Nephron progenitor cell (in vitro differentiated cells): ENCODE results near the gene PLCH1.

Source experiments
- DNase-seq: peaks from one replicate; pipeline ENCODE4 v3.0.0; 2021
- H3K27ac Mint-ChIP-seq: 2 replicates; pipeline ENCODE4 v1.8.0; 2021; ENCODE audit warnings: mild to moderate bottlenecking, moderate library complexity, mixed read lengths
- H3K27me3 Mint-ChIP-seq: 2 replicates; pipeline ENCODE4 v1.8.0; 2021; ENCODE audit warnings: mild to moderate bottlenecking, low read depth, mixed read lengths; ENCODE audit not compliant: poor library complexity
- H3K36me3 Mint-ChIP-seq: 2 replicates; pipeline ENCODE4 v1.8.0; 2021; ENCODE audit warnings: low read depth, mixed read lengths
- H3K4me1 Mint-ChIP-seq: 2 replicates; pipeline ENCODE4 v1.8.0; 2021; ENCODE audit warnings: mixed read lengths
- H3K4me3 Mint-ChIP-seq: 2 replicates; pipeline ENCODE4 v1.8.0; 2021; ENCODE audit warnings: mild to moderate bottlenecking, moderate library complexity, mixed read lengths
- H3K9me3 Mint-ChIP-seq: 2 replicates; pipeline ENCODE4 v1.8.0; 2021; ENCODE audit warnings: mild to moderate bottlenecking, moderate library complexity, mixed read lengths
- TF ChIP-seq, protein P1 (sequence below): fragments of 200-600 bp; sonication (generic); IDR thresholded peaks from 2 replicates; pipeline ENCODE4 v1.5.0; 2021; ENCODE audit warnings: antibody characterized with exemption

PLCH1 gene

GRCh38 chr3:155520463-155520862 lies 224.4 kb downstream of the PLCH1 start:
- H3K9me3 Mint-ChIP-seq = peaks cover 5% of the 10 kb centered on the region
- TF ChIP-seq, protein P1, sequence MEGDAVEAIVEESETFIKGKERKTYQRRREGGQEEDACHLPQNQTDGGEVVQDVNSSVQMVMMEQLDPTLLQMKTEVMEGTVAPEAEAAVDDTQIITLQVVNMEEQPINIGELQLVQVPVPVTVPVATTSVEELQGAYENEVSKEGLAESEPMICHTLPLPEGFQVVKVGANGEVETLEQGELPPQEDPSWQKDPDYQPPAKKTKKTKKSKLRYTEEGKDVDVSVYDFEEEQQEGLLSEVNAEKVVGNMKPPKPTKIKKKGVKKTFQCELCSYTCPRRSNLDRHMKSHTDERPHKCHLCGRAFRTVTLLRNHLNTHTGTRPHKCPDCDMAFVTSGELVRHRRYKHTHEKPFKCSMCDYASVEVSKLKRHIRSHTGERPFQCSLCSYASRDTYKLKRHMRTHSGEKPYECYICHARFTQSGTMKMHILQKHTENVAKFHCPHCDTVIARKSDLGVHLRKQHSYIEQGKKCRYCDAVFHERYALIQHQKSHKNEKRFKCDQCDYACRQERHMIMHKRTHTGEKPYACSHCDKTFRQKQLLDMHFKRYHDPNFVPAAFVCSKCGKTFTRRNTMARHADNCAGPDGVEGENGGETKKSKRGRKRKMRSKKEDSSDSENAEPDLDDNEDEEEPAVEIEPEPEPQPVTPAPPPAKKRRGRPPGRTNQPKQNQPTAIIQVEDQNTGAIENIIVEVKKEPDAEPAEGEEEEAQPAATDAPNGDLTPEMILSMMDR = no peak
- no peak overlapping the region for H3K27ac Mint-ChIP-seq
- no peaks in the 10 kb centered on the region for H3K27me3 Mint-ChIP-seq
- H3K4me3 Mint-ChIP-seq = no peak overlapping the region
- H3K36me3 Mint-ChIP-seq = peaks cover 65% of the 10 kb centered on the region
- peaks cover 17% of the 10 kb centered on the region for H3K4me1 Mint-ChIP-seq
- no peak for DNase-seq

DNA sequence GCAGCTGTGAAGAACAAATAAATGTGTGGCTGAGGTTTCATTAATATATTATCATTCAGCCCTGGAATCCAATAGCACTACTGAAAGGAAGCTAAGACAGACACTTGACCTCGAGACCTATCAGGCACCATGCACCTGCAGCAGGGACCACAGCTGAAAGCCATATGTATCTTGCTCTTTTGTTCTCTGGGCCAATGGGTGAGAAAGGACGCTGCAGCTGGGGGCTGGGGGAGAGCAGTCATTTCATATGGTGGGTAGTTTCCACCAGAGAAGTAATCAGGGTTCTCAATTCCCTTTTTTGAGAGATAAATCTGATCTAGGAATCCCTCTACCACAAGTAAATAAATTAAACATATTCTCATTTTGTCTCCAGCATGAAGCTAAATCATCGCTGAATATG lies 225.8 kb downstream of the PLCH1 start:
- Mint-ChIP-seq H3K4me3 (no peak overlapping the region), H3K36me3 (peaks cover 64% of the 10 kb centered on the region), H3K9me3 (peaks cover 5% of the 10 kb centered on the region), H3K4me1 (peaks cover 17% of the 10 kb centered on the region), H3K27ac (no peak overlapping the region), H3K27me3 (no peaks in the 10 kb centered on the region)
- DNase-seq = no peak
- TF ChIP-seq, protein P1 = no peak

DNA sequence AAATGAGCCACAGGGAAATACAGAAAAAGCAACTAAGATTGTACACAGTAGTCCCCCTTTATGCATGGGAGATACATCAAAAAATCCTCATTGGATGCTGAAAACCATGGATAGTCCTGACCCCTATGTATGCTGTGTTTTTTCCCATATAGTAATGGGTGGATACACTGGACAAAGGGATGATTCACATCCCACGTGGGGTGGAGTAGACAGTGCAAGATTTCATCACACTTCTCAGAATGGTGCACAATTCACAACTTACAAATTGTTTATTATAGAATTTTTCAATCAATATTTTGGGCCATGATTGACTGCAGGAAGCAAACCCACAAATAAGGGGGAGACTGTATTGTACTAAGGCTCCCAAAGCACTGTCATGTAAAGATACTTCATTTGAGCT lies 227.0 kb downstream of the PLCH1 start:
- peaks cover 5% of the 10 kb centered on the region for H3K9me3 Mint-ChIP-seq
- no peak overlapping the region for H3K27ac Mint-ChIP-seq
- H3K4me1 Mint-ChIP-seq = peaks cover 17% of the 10 kb centered on the region
- DNase-seq = no peak
- no peaks in the 10 kb centered on the region for H3K27me3 Mint-ChIP-seq
- TF ChIP-seq, protein P1 = no peak
- no peak overlapping the region for H3K4me3 Mint-ChIP-seq
- H3K36me3 Mint-ChIP-seq = peaks cover 65% of the 10 kb centered on the region

GRCh38 chr3:155516439-155516838 lies 228.4 kb downstream of the PLCH1 start:
- H3K4me1 Mint-ChIP-seq = peaks cover 23% of the 10 kb centered on the region
- H3K36me3 Mint-ChIP-seq = peaks cover 71% of the 10 kb centered on the region
- DNase-seq = no peak
- TF ChIP-seq, protein P1 = no peak
- H3K9me3 Mint-ChIP-seq = peaks cover 14% of the 10 kb centered on the region
- H3K27ac Mint-ChIP-seq = no peak overlapping the region
- no peaks in the 10 kb centered on the region for H3K27me3 Mint-ChIP-seq
- no peak overlapping the region for H3K4me3 Mint-ChIP-seq

DNA sequence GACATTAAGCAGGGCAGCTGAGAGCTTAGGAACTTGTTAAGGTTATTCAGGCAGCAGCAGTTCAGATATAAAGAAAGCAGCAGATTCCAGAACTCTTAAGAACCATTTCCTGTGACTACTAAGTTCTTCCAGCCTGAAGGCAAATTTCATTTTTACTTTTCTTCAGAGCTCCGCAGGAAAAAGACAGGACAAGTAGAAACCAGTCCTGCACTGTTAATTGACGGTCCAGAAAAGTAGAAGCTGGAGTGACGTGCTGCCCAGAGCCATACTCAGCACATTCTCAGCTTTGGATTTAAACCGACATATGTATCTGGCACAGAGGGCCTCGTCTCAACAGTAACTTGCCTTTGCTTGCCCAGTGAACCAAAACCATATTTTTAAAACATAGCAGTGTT lies 232.0 kb downstream of the PLCH1 start:
- TF ChIP-seq, protein P1 = no peak
- Mint-ChIP-seq H3K4me1 (peaks cover 6% of the 10 kb centered on the region), H3K27ac (no peak overlapping the region), H3K9me3 (peaks cover 18% of the 10 kb centered on the region), H3K36me3 (peaks cover 54% of the 10 kb centered on the region), H3K4me3 (no peak overlapping the region), H3K27me3 (no peaks in the 10 kb centered on the region)
- no peak for DNase-seq

DNA sequence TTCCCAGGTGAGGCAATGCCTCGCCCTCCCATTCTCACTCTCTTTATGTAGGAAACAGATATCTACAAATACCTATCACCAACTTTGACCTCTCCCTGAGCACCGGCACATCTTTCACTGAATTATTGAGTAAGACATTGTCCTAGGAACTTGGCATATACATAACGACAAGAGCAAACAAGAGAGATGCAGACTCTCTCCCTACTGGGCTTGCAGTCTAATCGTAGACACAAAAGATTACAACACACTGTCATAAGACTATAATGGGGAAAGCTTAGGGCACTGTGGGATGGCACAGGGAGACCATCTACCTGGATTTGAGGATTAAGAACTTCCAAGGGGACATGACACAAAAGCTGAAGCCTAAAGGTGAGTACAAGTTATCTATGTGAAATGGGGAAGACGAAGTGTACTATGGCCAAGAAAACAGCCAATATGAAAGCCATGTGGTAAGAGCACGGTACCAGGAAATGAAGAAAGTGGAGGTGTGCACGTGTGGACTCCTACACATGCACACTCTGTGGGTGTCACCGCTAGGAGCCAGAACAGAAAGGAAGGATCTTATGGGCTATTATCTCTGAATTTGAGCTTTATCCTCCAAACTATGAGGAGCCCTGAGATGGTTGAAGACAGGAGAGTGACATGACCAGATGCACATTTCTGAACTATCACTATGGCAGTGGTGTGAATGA lies 232.6 kb downstream of the PLCH1 start:
- Mint-ChIP-seq H3K36me3 (peaks cover 49% of the 10 kb centered on the region), H3K27ac (no peak overlapping the region), H3K4me3 (peak overlapping the region; percentile 35), H3K4me1 (peaks cover 6% of the 10 kb centered on the region), H3K27me3 (no peaks in the 10 kb centered on the region), H3K9me3 (peaks cover 18% of the 10 kb centered on the region)
- TF ChIP-seq, protein P1 = no peak
- no peak for DNase-seq
